GM19351 (cell line): ENCODE data around the gene OSER1.
"Not testable (repeated sequence)": the region's sequence is repeated elsewhere in the genome, so short reads cannot be mapped to it uniquely, and the experiment has no call there.

Experiments used
- ATAC-seq: cut with Tn5 transposase; IDR thresholded peaks from one replicate; pipeline ENCODE4 v1.9.1; 2021; ENCODE audit warnings: mild to moderate bottlenecking, moderate library complexity; ENCODE audit not compliant: unreplicated experiment

OSER1 gene

GRCh38 chr20:44204156-44204831 is 6.3 kb downstream of the OSER1 start:
- no peak for ATAC-seq

- ATAC-seq, result no peak
Observed at GRCh38 chr20:44203161-44203560, 7.4 kb downstream of the OSER1 start.

DNA sequence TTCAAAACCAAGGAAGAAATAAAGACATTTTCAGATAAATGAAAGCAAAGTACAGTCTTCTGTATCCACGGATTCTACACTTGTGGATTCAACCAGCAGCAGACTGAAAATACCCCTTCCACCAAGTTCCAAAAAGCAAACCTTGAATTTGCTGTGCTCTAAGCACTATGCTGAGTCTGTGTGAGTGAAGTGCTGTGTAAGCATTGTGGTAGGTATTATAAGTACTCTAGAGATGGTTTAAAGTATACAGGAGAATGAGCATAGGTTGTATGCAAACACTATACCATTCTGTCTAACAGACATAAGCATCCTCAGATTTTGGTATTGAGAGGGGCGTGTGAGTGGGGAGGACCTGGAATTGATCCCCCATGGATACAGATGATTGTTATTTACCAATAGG is 9.6 kb downstream of the OSER1 start:
- no peak for ATAC-seq

- no peak for ATAC-seq
Observed at GRCh38 chr20:44200371-44200770, 10.2 kb downstream of the OSER1 start.

DNA sequence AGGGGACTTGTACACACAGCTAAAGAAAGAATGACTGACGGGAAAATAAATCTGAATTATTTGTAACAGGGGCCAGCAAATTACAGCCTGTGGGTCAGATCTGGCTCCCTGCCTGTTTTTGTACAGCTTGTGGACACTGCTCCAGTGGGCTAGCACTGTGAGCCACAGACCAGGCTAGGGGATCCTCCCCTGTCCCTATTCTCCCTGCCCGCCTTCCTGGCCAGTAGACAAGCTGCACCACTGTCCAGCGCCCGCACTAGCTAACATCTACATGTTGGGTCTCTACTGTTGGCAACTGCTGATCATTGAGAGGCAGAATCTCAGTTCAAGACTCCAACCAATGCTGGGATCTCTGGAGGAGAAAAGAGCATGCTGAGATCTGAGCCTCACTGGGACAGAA is 10.7 kb downstream of the OSER1 start:
- no peak for ATAC-seq

- ATAC-seq, result no peak
Observed at GRCh38 chr20:44198872-44199271, 11.7 kb downstream of the OSER1 start.

- no peak for ATAC-seq
Observed at GRCh38 chr20:44196271-44196670, 14.3 kb downstream of the OSER1 start.

- no peak for ATAC-seq
Observed at GRCh38 chr20:44195605-44196004, 15.0 kb downstream of the OSER1 start.

DNA sequence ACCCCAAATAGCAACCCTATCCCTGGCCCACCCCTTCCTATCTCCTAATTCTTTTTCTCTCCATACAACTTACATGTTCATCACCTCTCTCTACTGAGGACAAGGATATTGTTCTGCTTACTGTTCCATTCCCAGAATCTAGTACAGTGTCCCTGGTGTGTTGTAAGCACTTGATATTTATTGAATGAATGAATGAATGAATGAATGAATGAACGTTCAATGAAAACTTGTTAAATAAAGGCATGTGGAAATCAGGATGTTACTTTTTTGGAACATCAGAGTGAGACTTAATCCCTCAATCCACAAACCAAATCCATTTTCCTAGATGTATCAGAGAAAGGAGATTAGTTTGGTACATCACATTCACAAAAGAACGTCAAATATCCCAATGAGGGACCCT is 16.8 kb downstream of the OSER1 start:
- ATAC-seq, result no peak

DNA sequence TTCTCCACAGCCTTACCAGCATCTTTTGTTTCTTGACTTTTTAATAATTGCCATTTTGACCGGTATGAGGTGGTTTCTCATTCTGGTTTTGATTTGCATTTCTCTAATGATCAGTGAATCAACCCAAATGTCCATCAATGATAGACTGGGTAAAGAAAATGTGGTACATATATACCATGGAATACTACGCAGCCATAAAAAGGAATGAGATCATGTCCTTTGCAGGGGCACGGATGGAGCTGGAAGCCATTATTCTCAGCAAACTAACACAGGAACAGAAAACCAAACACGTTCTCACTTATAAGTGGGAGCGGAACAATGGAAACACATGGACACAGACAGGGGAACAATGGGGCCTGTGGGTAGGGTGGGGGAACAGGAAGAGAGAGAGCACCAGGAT is 18.9 kb downstream of the OSER1 start:
- not testable (repeated sequence) for ATAC-seq

- ATAC-seq, result not testable (repeated sequence)
Observed at GRCh38 chr20:44190197-44190852, 20.2 kb downstream of the OSER1 start.

GRCh38 chr20:44188752-44189151 is 21.8 kb downstream of the OSER1 start:
- no peak for ATAC-seq

DNA sequence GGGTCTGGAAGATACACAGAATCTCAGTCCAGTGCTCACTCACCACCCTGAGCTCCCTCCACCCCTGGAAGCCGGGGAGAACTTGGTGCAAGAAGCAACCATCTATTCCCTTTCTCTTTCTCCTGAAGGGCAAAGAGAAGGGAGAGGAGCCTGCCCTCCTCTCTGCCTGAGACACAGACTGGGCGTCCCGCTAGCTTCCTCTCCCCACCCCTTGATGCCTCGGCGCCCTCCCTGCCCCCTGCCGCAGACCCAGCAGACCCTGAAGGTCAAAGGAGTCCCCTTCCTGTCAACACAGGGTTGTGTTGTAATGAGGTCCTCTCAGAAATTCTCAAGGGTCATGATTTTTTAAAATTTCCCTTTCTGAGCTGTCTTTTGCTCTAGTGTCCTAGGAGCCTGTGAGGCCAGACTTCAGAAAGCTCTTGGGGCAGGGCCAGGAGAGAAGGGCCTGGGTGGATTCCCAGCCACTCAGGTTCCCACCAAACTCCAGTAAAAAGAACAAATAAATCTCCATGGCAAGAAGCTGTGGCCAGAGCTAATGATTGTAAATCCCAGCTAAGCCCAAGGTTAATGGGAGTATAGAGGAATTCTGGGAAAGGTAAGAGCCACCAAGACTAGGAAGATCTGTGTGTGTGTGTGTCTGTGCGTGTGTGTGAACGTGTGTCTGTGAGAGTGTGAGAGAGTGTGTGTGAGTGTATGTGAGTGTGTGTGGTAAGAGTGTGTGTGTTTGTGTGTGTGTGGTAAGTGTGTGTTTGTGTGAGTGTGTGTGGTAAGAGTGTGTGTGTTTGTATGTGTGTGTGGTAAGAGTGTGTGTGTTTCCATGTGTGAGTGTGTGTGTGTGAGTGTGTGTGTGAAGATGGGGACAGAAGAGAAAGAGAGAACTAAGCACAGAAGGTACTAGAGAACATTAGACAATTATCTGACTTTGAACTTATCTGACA is 22.5 kb downstream of the OSER1 start:
- ATAC-seq, result no peak

GRCh38 chr20:44187054-44187771 is 23.4 kb downstream of the OSER1 start, which contains the start of gene JPH2:
Gene JPH2, minus strand, starts transcription at chr20:44187188. Its CDS starts 483 bp downstream, at chr20:44186705.
- no peak for ATAC-seq

GRCh38 chr20:44186674-44187053 is 23.9 kb downstream of the OSER1 start:
- ATAC-seq, result no peak

GRCh38 chr20:44186201-44186600 is 24.4 kb downstream of the OSER1 start:
- no peak for ATAC-seq

- ATAC-seq, result no peak
Observed at GRCh38 chr20:44185574-44185973, 25.0 kb downstream of the OSER1 start.

DNA sequence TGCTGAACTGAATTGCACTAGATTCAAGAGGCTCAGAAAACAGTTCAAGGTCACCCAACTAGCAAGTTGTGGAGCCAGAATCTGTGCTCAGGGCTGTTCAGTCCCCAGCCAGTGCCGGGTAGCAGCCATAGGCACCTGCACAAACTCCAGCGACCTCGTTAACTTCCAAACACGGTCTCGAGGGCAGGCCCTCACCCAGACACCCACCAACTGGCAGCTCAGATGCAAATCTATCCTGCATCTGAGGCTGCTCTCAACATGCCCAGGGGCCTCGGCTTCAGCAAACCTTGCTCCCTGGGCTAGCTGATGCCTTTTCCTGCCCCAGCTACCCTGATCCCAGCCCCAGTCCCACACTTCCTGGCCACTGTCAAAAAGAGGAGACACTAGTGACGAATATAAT is 27.3 kb downstream of the OSER1 start:
- ATAC-seq, result no peak

DNA sequence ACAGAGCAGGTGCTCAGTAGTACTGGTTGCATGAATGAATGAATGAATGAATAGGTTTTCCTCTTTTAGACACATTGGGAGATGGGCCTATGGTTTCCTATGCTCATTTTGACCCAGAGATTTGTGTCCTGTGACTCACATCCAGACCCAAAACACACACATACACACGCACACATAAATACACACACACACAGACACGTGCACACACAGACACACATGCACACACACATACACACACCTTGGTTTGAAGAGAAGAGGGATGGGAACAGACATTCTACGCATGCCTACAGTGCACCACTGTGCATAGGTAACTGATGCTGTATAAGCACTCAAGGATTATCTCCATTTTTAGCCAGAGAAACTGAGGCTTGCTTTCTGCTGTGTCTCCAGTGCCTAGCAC is 27.7 kb downstream of the OSER1 start:
- no peak for ATAC-seq

GRCh38 chr20:44182135-44182765 is 28.3 kb downstream of the OSER1 start:
- ATAC-seq, result no peak
